SH-SY5Y (cell line): Measurements from ENCODE around the gene DPY30.

ENCODE experiments used
- GATA2 ChIP-seq: IDR thresholded peaks from 2 replicates; pipeline ENCODE4 v1.6.1; 2011; ENCODE audit warnings: mild to moderate bottlenecking, low read depth, low read length
- GATA3 ChIP-seq: IDR thresholded peaks from 2 replicates; pipeline ENCODE4 v1.6.1; 2011; ENCODE audit warnings: low read depth, mild to moderate bottlenecking, low read length, moderate library complexity

DNA sequence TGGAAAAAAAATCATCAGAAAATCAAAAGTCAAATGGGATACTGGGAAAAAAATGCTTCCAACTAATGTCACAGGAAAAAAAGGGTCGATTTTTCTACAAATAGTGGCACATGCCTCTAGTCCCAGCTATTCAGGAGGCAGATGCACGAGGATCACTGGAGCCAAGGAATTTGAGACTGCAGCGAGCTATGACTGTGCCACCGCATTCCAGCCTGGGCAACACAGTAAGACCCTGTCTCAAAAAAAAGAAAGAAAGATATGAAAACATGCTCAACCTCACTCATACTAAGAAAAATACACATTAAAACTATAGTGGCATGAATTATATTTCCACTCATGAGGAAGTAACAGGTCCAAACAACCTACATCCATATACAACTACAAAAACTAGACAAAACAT is 46.7 kb downstream of the DPY30 start:
- TF ChIP-seq GATA3, result no peak
- TF ChIP-seq GATA2, result no peak
